Vagina (tissue), 2 donors: Measurements from ENCODE around the gene BAG5. TPM values are rescaled to one million over a fixed set of nuclear protein-coding genes. Genes with fewer than 3 reads are reported as not detected.
"Not testable (repeated sequence)": the region's sequence is repeated elsewhere in the genome, so short reads cannot be mapped to it uniquely, and the experiment has no call there.

Source experiments
- DNase-seq, 2 donors: peaks; one replicate each; pipeline ENCODE4 v3.0.0-alpha.2; 2017; ENCODE audit errors: extremely low spot score in 2 of 2
- H3K27ac ChIP-seq: fragments of 200-600 bp; sonication (generic); one replicate; pipeline ENCODE4 v1.5.1; 2019
- H3K27me3 ChIP-seq: fragments of 200-600 bp; sonication (generic); one replicate; pipeline ENCODE4 v1.5.1; 2019
- H3K36me3 ChIP-seq, 2 donors: fragments of 200-600 bp; sonication (generic); one replicate each; pipeline ENCODE4 v1.5.1; 2017 to 2019
- H3K4me1 ChIP-seq: fragments of 200-600 bp; sonication (generic); one replicate; pipeline ENCODE4 v1.5.1; 2019
- H3K4me3 ChIP-seq, 2 donors: fragments of 200-600 bp; sonication (generic); 1 replicate in 1 of 2; 2 replicates in 1 of 2; pipeline ENCODE4 v1.5.1; 2016 to 2019
- H3K9me3 ChIP-seq: fragments of 200-600 bp; sonication (generic); one replicate; pipeline ENCODE4 v1.5.1; 2019
- POLR2A ChIP-seq, 2 donors: fragments of 450-650 bp; IDR thresholded peaks; one replicate each; pipeline ENCODE4 v1.6.1; 2017; ENCODE audit warnings: antibody characterized with exemption in 2 of 2, mild to moderate bottlenecking in 2 of 2, moderate library complexity in 2 of 2
- POLR2AphosphoS5 ChIP-seq, 2 donors: sonication (generic); formaldehyde crosslinking; IDR thresholded peaks; one replicate each; pipeline ENCODE4 v1.9.0; 2017; ENCODE audit warnings: antibody characterized with exemption in 2 of 2, mild to moderate bottlenecking in 2 of 2, low read depth in 1 of 2; ENCODE audit not compliant: insufficient read depth in 1 of 2
- intact Hi-C: fragments of 100-400 bp; cut with DNase I; formaldehyde crosslinking; loops from one replicate; pipeline ENCODE4 v1.15.1; 2023
- total RNA-seq: library from RNA; depleted of rRNA; stranded (reverse); fragments of >200 nt; gene quantifications from one replicate; pipeline ENCODE4 v1.2.3, GENCODE V29; 2016
- TF ChIP-seq, protein P1 (sequence below), 3 experiments: fragments of 450-650 bp in 2 of 3; fragments of 200-600 bp in 1 of 3; sonication (generic) in 1 of 3; IDR thresholded peaks; one replicate each; pipeline ENCODE4 v1.5.1; 2017 to 2019; ENCODE audit warnings: antibody characterized with exemption in 3 of 3, mild to moderate bottlenecking in 2 of 3, moderate library complexity in 2 of 3

The BAG5 gene, protein sequence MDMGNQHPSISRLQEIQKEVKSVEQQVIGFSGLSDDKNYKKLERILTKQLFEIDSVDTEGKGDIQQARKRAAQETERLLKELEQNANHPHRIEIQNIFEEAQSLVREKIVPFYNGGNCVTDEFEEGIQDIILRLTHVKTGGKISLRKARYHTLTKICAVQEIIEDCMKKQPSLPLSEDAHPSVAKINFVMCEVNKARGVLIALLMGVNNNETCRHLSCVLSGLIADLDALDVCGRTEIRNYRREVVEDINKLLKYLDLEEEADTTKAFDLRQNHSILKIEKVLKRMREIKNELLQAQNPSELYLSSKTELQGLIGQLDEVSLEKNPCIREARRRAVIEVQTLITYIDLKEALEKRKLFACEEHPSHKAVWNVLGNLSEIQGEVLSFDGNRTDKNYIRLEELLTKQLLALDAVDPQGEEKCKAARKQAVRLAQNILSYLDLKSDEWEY
- total RNA-seq: 21.6 TPM

DNA sequence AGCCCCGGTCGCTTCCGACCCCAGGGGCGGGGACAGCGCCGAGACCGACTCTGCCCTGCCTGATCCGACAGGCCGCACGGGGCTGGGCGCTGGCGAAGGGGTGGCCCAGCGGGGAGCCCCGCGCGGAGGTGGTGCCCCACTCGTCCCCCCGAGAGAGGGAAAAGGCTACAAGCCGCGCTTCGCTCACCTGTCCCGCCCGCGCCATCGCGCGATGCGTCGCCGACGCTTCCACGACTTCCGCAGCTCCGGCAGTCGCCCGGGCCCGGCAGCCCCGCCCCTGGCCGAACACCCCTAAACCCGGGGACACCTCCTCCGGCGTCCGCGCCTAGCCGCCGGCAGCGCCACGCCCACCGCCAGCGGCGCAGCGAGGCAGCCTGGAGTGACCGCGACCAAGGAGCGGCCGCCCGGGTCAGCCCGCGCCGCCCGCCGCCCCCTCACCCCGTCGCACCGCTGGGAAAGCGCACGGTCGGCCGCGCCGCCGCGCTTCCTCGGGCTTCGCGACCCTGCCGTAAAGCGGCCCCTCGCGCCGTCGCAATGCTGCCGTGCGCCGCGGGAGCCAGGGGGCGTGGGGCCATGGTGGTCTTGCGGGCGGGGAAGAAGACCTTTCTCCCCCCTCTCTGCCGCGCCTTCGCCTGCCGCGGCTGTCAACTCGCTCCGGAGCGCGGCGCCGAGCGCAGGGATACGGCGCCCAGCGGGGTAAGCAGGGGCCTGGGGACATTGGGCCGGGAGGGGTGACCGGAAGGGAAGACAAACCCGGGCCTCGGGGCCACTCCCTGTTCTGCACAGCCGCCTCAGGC, at the start of gene BAG5, which contains the start of gene COA8:
Gene BAG5, minus strand, starts transcription at position 229 of the 797 bp plus-strand sequence. CDS start 1,493 bp downstream, outside the sequence.
Gene COA8, plus strand, starts transcription at position 532 of the 797 bp plus-strand sequence. Its CDS starts 42 bp downstream, at position 574.
- intact Hi-C loops: no loop called here
- TF ChIP-seq POLR2A (IDR thresholded peaks at IDR 0.05) (peak in 1 of 2 donors; percentile 72), POLR2AphosphoS5 (IDR thresholded peaks at IDR 0.05; ENCODE audit: insufficient read depth in 1 of 2, low read depth in 1 of 2) (peak in 1 of 2 donors; percentile 76)
- TF ChIP-seq, protein P1, sequence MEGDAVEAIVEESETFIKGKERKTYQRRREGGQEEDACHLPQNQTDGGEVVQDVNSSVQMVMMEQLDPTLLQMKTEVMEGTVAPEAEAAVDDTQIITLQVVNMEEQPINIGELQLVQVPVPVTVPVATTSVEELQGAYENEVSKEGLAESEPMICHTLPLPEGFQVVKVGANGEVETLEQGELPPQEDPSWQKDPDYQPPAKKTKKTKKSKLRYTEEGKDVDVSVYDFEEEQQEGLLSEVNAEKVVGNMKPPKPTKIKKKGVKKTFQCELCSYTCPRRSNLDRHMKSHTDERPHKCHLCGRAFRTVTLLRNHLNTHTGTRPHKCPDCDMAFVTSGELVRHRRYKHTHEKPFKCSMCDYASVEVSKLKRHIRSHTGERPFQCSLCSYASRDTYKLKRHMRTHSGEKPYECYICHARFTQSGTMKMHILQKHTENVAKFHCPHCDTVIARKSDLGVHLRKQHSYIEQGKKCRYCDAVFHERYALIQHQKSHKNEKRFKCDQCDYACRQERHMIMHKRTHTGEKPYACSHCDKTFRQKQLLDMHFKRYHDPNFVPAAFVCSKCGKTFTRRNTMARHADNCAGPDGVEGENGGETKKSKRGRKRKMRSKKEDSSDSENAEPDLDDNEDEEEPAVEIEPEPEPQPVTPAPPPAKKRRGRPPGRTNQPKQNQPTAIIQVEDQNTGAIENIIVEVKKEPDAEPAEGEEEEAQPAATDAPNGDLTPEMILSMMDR (IDR thresholded peaks at IDR 0.05): no peak
- Histone ChIP-seq H3K27ac (peak within 1 kb of the TSS; percentile 94), H3K36me3 (peaks cover 0 to 11% of the 10 kb centered on the region in 2 donors), H3K27me3 (no peaks in the 10 kb centered on the region), H3K4me3 (peak within 1 kb of the TSS; percentile 88 to 91), H3K4me1 (peaks cover 66% of the 10 kb centered on the region), H3K9me3 (no peaks in the 10 kb centered on the region)
- DNase-seq: no peak

DNA sequence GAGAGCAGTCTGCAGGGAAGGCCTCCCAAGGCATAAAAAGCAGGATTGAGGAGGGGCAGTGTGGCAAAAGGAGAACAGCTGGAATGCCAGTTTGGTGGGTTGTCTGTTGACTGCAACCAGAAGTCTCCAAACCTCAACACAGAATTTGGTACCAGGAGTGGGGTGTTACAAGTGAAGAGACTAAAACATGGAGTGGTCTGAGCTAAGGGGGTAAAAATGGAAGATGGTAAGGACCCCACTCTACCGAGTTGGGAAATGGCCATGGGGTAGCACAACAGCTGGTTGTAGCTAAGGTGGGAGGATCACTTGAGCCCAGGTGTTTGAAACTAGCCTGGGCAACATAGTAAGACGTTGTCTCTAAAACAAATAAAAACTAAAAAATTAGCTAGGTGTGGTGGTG, 48.8 kb upstream of the BAG5 start:
- peaks cover 6% of the 10 kb centered on the region for H3K9me3 ChIP-seq
- H3K27me3 ChIP-seq: no peaks in the 10 kb centered on the region
- H3K4me1 ChIP-seq: peaks cover 20% of the 10 kb centered on the region
- no peaks in the 10 kb centered on the region for H3K36me3 ChIP-seq
- no peak for TF ChIP-seq POLR2AphosphoS5 (IDR thresholded peaks at IDR 0.05; ENCODE audit: insufficient read depth in 1 of 2, low read depth in 1 of 2)
- TF ChIP-seq POLR2A (IDR thresholded peaks at IDR 0.05): no peak
- intact Hi-C loops: no loop called here
- DNase-seq: no peak
- no peak overlapping the region for H3K4me3 ChIP-seq
- no peak overlapping the region for H3K27ac ChIP-seq

DNA sequence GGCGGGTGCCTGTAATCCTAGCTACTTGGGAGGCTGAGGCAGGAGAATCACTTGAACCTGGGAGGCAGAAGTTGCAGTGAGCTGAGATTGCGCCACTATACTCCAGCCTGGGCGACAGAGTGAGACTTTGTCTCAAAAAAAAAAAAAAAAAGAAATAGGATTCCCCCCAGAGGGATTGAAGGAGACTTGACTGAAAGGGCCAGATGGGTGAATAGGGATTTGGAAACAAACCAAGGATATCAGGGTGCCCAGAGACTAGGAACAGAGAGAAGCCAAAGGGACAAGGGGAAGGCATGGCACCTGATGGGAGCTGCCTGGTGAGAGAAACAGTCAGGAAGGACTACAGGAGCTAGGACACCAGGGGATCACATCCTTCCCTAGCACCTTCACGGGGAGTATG, 46.6 kb upstream of the BAG5 start:
- intact Hi-C loops, H3K4me3 ChIP-seq, DNase-seq, H3K27me3 ChIP-seq, H3K27ac ChIP-seq, H3K36me3 ChIP-seq, H3K9me3 ChIP-seq: not testable (repeated sequence)
- H3K4me1 ChIP-seq: peaks cover 20% of the 10 kb centered on the region

DNA sequence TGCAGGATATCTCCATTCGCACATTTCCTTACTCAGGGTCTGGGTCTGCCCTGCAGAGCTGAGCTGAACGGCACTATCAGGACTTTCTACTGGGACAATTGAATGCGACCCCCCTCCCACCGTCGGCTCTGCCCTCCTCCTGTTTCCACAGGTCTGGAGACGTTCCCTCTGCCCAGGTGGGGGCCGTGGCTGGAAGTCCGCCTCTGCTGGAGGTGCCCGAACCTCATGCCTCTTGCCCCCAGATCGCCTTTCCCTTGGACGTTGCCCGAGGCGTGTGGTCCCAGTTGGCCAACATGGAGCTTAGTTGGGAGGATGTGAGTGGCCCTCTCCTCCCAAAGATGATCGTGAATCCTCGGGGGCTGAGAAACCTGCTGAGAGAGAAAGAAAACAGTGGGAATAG, 45.4 kb upstream of the BAG5 start:
- Histone ChIP-seq H3K4me1 (peaks cover 20% of the 10 kb centered on the region), H3K9me3 (peaks cover 6% of the 10 kb centered on the region), H3K36me3 (no peaks in the 10 kb centered on the region), H3K4me3 (peak overlapping the region; percentile 20 to 24), H3K27me3 (no peaks in the 10 kb centered on the region), H3K27ac (no peak overlapping the region)
- intact Hi-C loops: no loop called here
- no peak for DNase-seq
- TF ChIP-seq POLR2AphosphoS5 (IDR thresholded peaks at IDR 0.05; ENCODE audit: insufficient read depth in 1 of 2, low read depth in 1 of 2) (no peak), POLR2A (IDR thresholded peaks at IDR 0.05) (no peak)
- TF ChIP-seq, protein P1 (IDR thresholded peaks at IDR 0.05): no peak

DNA sequence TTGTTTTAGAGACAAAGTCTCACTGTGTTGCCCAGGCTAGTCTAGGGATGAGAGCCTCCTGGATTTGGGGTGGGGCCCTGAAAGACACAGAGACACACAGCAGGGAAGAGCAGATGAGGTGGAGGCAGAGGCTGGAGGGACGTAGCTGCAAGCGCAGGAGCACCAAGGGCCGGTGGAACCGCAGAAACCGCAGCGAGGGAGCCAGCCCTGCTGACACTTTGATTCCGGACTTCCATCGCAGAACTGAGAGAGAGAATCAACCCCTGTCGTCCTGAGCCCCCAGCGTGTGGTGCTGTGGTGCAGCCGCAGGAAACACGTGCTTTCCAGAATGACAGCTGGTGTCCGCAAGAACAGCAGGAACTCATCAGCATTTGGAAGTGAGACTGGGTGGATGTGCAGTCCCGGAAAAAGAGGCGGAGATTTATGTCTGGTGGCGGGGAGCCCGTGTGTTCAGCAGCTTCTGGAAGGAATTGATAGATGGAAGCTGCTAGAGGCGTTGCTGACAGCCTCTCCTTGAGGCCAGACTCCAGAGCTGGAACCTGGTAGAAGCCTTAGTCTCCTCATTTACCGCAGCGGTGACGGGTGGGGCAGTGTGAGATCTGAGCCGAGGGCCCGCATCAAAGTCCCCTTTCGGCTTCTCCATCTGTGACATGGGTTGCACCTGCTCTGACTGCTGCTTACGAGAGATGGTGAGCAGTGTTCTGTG, 44.7 kb upstream of the BAG5 start:
- Histone ChIP-seq H3K36me3 (no peaks in the 10 kb centered on the region), H3K9me3 (peaks cover 6% of the 10 kb centered on the region), H3K4me3 (peak overlapping the region; percentile 20 to 24), H3K27ac (peak overlapping the region; percentile 54), H3K27me3 (no peaks in the 10 kb centered on the region), H3K4me1 (peaks cover 20% of the 10 kb centered on the region)
- intact Hi-C loops: no loop called here
- no peak for DNase-seq
- TF ChIP-seq, protein P1 (IDR thresholded peaks at IDR 0.05): peak in 1 of 3 experiments; percentile 38
- TF ChIP-seq POLR2A (IDR thresholded peaks at IDR 0.05): no peak
- TF ChIP-seq POLR2AphosphoS5 (IDR thresholded peaks at IDR 0.05; ENCODE audit: insufficient read depth in 1 of 2, low read depth in 1 of 2): peak; percentile 87 to 91
